ENCODE measurements around the gene MYH7B.

- TF ChIP-seq CTCF (conservative IDR thresholded peaks at IDR 0.05; ENCODE audit: low read depth, low read length) (no peak), EZH2 (IDR thresholded peaks at IDR 0.05; ENCODE audit: borderline replicate concordance, low read depth, low read length, poor library complexity, severe bottlenecking) (no peak)
Measured at GRCh38 chr20:34942301-34942700, 13.4 kb upstream of the MYH7B start.
